Common myeloid progenitor, CD34-positive (primary cell): ENCODE data around the gene OTOG.

Experiments
- CTCF ChIA-PET: fragments of 350-600 bp; sonication (Branson Sonifier 250); formaldehyde crosslinking; loops from one replicate; lab custom pipeline; 2021; ENCODE audit warnings: antibody characterized with exemption; lab: Charles Lee
- POLR2A ChIA-PET: fragments of 350-600 bp; sonication (Branson Sonifier 250); formaldehyde crosslinking; loops from one replicate; lab custom pipeline; 2021; ENCODE audit warnings: antibody characterized with exemption; lab: Charles Lee
- DNase-seq, 3 donors: peaks; one replicate each; pipeline versions ENCODE4 v3.0.0 to v3.0.0-alpha.2; 2013
- H3K27ac ChIP-seq, 2 experiments: 1 replicate in 1 of 2; 2 replicates in 1 of 2; pipeline ENCODE4 v1.7.0; 2013; ENCODE audit warnings: inconsistent platforms in 2 of 2, low read length in 2 of 2, mild to moderate bottlenecking in 2 of 2, low read depth in 1 of 2, moderate library complexity in 1 of 2; ENCODE audit not compliant: severe bottlenecking in 2 of 2, insufficient read depth in 1 of 2, poor library complexity in 1 of 2
- H3K27me3 ChIP-seq, 5 experiments: replicated peaks in 2 of 5; 1 replicate in 3 of 5; 2 replicates in 2 of 5; pipeline versions ENCODE4 v1.6.1 to v1.7.0; 2013; ENCODE audit warnings: low read length in 4 of 5, mild to moderate bottlenecking in 2 of 5, moderate library complexity in 2 of 5, inconsistent platforms in 1 of 5; ENCODE audit not compliant: insufficient read depth in 5 of 5, control insufficient read depth in 4 of 5
- H3K36me3 ChIP-seq, 4 experiments: 1 replicate in 2 of 4; 2 replicates in 2 of 4; pipeline versions ENCODE4 v1.6.1 to v1.7.0; 2013; ENCODE audit warnings: low read length in 3 of 4, control low read depth in 1 of 4, mild to moderate bottlenecking in 1 of 4; ENCODE audit not compliant: control insufficient read depth in 4 of 4, insufficient read depth in 4 of 4
- H3K4me1 ChIP-seq, 4 experiments: 1 replicate in 3 of 4; 2 replicates in 1 of 4; pipeline versions ENCODE4 v1.6.1 to v1.7.1; 2013; ENCODE audit warnings: low read length in 3 of 4, mild to moderate bottlenecking in 3 of 4, control low read depth in 1 of 4, inconsistent platforms in 1 of 4, moderate library complexity in 1 of 4; ENCODE audit not compliant: control insufficient read depth in 4 of 4, insufficient read depth in 4 of 4; ENCODE audit errors: control extremely low read depth in 1 of 4
- H3K4me3 ChIP-seq, 7 experiments: 1 replicate in 4 of 7; 2 replicates in 3 of 7; pipeline versions ENCODE4 v1.5.1 to v1.7.0; 2013; ENCODE audit warnings: mild to moderate bottlenecking in 7 of 7, low read length in 6 of 7, moderate library complexity in 6 of 7, inconsistent platforms in 2 of 7, low read depth in 2 of 7, control low read depth in 1 of 7; ENCODE audit not compliant: insufficient read depth in 4 of 7, control insufficient read depth in 1 of 7; ENCODE audit errors: extremely low read depth in 1 of 7
- H3K9me3 ChIP-seq, 5 experiments: 1 replicate in 4 of 5; 2 replicates in 1 of 5; pipeline versions ENCODE4 v1.6.1 to v1.7.1; 2013; ENCODE audit warnings: low read length in 4 of 5, mild to moderate bottlenecking in 2 of 5, inconsistent platforms in 1 of 5, low read depth in 1 of 5, moderate library complexity in 1 of 5; ENCODE audit not compliant: control insufficient read depth in 4 of 5, insufficient read depth in 2 of 5; ENCODE audit errors: control extremely low read depth in 1 of 5
- WGBS: methylation state at CpG from one replicate; pipeline ENCODE4 v1.1.5; 2013; ENCODE audit not compliant: insufficient coverage; 5-methylcytosine and 5-hydroxymethylcytosine counted together

OTOG gene

GRCh38 chr11:17652556-17652955 lies 105.5 kb downstream of the OTOG start:
- CTCF ChIA-PET: interaction anchor here (1.7 kb wide), 1 partner anchor 10 kb away, joined by 4 read pairs; no protein-coding TSS in a partner anchor

GRCh38 chr11:17653611-17654010 lies 106.6 kb downstream of the OTOG start:
- H3K36me3 ChIP-seq: no peaks in the 10 kb centered on the region
- ChIA-PET CTCF (no interaction called here), POLR2A (no interaction called here)
- 82% methylated on average over 9 of the region's 10 CpGs for WGBS
- H3K27me3 ChIP-seq: peaks cover 2 to 49% (median 17%) of the 10 kb centered on the region in 5 experiments
- H3K27ac ChIP-seq: no peak overlapping the region
- H3K9me3 ChIP-seq: peaks cover 0 to 19% (median 7%) of the 10 kb centered on the region in 5 experiments
- no peaks in the 10 kb centered on the region for H3K4me1 ChIP-seq
- DNase-seq: no peak
- H3K4me3 ChIP-seq: no peak overlapping the region

More at GRCh38 chr11:17652556-17652955, 105.5 kb downstream of the OTOG start:
- no CpG with 5 or more reads among the region's 2 CpGs for WGBS
- Histone ChIP-seq H3K27me3 (peaks cover 2 to 53% (median 19%) of the 10 kb centered on the region in 5 experiments), H3K27ac (no peak overlapping the region), H3K36me3 (no peaks in the 10 kb centered on the region), H3K4me3 (no peak overlapping the region), H3K9me3 (peaks cover 0 to 28% (median 10%) of the 10 kb centered on the region in 5 experiments), H3K4me1 (no peaks in the 10 kb centered on the region)
- DNase-seq: no peak
- POLR2A ChIA-PET: no interaction called here

GRCh38 chr11:17655682-17656081 lies 108.6 kb downstream of the OTOG start:
- POLR2A ChIA-PET: no interaction called here
- Histone ChIP-seq H3K27ac (no peak overlapping the region), H3K4me3 (no peak overlapping the region), H3K9me3 (peaks cover 0 to 22% (median 7%) of the 10 kb centered on the region in 5 experiments), H3K27me3 (peaks cover 2 to 29% (median 7%) of the 10 kb centered on the region in 5 experiments), H3K4me1 (no peaks in the 10 kb centered on the region), H3K36me3 (no peaks in the 10 kb centered on the region)
- WGBS: 100% methylated on average over 1 of the region's 2 CpGs
- CTCF ChIA-PET: interaction anchor here (0.9 kb wide), 1 partner anchor 11 kb away, joined by 3 read pairs; no protein-coding TSS in a partner anchor
- no peak for DNase-seq

GRCh38 chr11:17658211-17658610 lies 111.2 kb downstream of the OTOG start:
- POLR2A ChIA-PET: no interaction called here
- H3K4me1 ChIP-seq: no peaks in the 10 kb centered on the region
- H3K27ac ChIP-seq: no peak overlapping the region
- CTCF ChIA-PET: no interaction called here
- H3K4me3 ChIP-seq: no peak overlapping the region
- no peaks in the 10 kb centered on the region for H3K36me3 ChIP-seq
- peaks cover 0 to 22% (median 4%) of the 10 kb centered on the region in 5 experiments for H3K9me3 ChIP-seq
- H3K27me3 ChIP-seq: peaks cover 0 to 6% (median 2%) of the 10 kb centered on the region in 5 experiments
- no peak for DNase-seq

- POLR2A ChIA-PET: no interaction called here
- H3K4me3 ChIP-seq: no peak overlapping the region
- no peak overlapping the region for H3K27ac ChIP-seq
- peaks cover 0 to 2% (median 0%) of the 10 kb centered on the region in 5 experiments for H3K9me3 ChIP-seq
- peaks cover 0 to 18% (median 7%) of the 10 kb centered on the region in 5 experiments for H3K27me3 ChIP-seq
- H3K36me3 ChIP-seq: no peaks in the 10 kb centered on the region
- CTCF ChIA-PET: no interaction called here
- no peak for DNase-seq
- H3K4me1 ChIP-seq: no peaks in the 10 kb centered on the region
Measured at GRCh38 chr11:17668166-17668565, 121.1 kb downstream of the OTOG start.

GRCh38 chr11:17672469-17672868 lies 125.4 kb downstream of the OTOG start:
- ChIA-PET CTCF (no interaction called here), POLR2A (no interaction called here)
- no peak for DNase-seq
- Histone ChIP-seq H3K27ac (no peak overlapping the region), H3K36me3 (no peaks in the 10 kb centered on the region), H3K27me3 (peaks cover 0 to 18% (median 6%) of the 10 kb centered on the region in 5 experiments), H3K4me3 (no peak overlapping the region), H3K4me1 (no peaks in the 10 kb centered on the region), H3K9me3 (peaks cover 0 to 16% (median 3%) of the 10 kb centered on the region in 5 experiments)
- 97% methylated on average over 6 of the region's 7 CpGs for WGBS

- no peak for DNase-seq
- CTCF ChIA-PET: no interaction called here
- WGBS: 100% methylated on average over 1 of the region's 1 CpG
- Histone ChIP-seq H3K4me1 (no peaks in the 10 kb centered on the region), H3K4me3 (no peak overlapping the region), H3K9me3 (peaks cover 0 to 19% (median 1%) of the 10 kb centered on the region in 5 experiments), H3K27ac (no peak overlapping the region), H3K36me3 (no peaks in the 10 kb centered on the region), H3K27me3 (peaks cover 0 to 21% (median 7%) of the 10 kb centered on the region in 5 experiments)
- POLR2A ChIA-PET: no interaction called here
Measured at GRCh38 chr11:17673951-17674350, 126.9 kb downstream of the OTOG start.
